HPDE6-E6E7 (cell line): Measurements from ENCODE around the gene EML3.

Source experiments
- DNase-seq: peaks from one replicate; pipeline ENCODE4 v3.0.0; 2011; ENCODE audit warnings: missing footprints; ENCODE audit errors: extremely low spot score

The EML3 gene

GRCh38 chr11:62553839-62554361, 58.7 kb downstream of the EML3 start:
- no peak for DNase-seq

- no peak for DNase-seq
These were observed 59.3 kb downstream of the EML3 start for GRCh38 chr11:62553080-62553838.

- no peak for DNase-seq
These were observed 60.0 kb downstream of the EML3 start for GRCh38 chr11:62552485-62553079.
